Adrenal gland (tissue), 12 donors: Measurements from ENCODE around the gene VAMP8. TPM values are rescaled to one million over a fixed set of nuclear protein-coding genes. Genes with fewer than 3 reads are reported as not detected.

ENCODE experiments used
- DNase-seq, 7 donors: peaks; one replicate each; pipeline ENCODE4 v3.0.0-alpha.2; 2019 to 2020
- H3K27ac ChIP-seq, 5 donors: fragments of 200-600 bp; sonication (generic) in 4 of 5; 1 replicate in 3 of 5; 2 replicates in 2 of 5; pipeline versions ENCODE4 v1.5.1 to v1.8.0; 2016 to 2020; ENCODE audit warnings: mild to moderate bottlenecking in 1 of 5
- H3K27me3 ChIP-seq: fragments of 200-600 bp; 2 replicates; pipeline ENCODE4 v1.8.0; 2021
- H3K36me3 ChIP-seq, 2 donors: fragments of 200-600 bp; replicated peaks in 1 of 2; 1 replicate in 1 of 2; 2 replicates in 1 of 2; pipeline versions ENCODE4 v1.5.1 to v1.8.0; 2018 to 2022
- H3K4me1 ChIP-seq, 2 donors: fragments of 200-600 bp; replicated peaks in 1 of 2; 1 replicate in 1 of 2; 2 replicates in 1 of 2; pipeline versions ENCODE4 v1.5.1 to v1.8.0; 2018 to 2021
- H3K4me3 ChIP-seq, 4 donors: fragments of 200-600 bp; sonication (generic) in 3 of 4; one replicate each; pipeline ENCODE4 v1.5.1; 2016 to 2018
- H3K9me3 ChIP-seq, 3 donors: fragments of 200-600 bp; sonication (generic) in 1 of 3; replicated peaks in 1 of 3; 1 replicate in 2 of 3; 2 replicates in 1 of 3; pipeline versions ENCODE4 v1.5.1 to v1.8.0; 2016 to 2021
- CTCF ChIP-seq, 6 experiments: fragments of 450-650 bp in 4 of 6; fragments of 200-600 bp in 2 of 6; sonication (generic) in 1 of 6; IDR thresholded peaks; 1 replicate in 5 of 6; 2 replicates in 1 of 6; pipeline versions ENCODE4 v1.5.1 to v1.8.0; 2016 to 2021; ENCODE audit warnings: antibody characterized with exemption in 6 of 6, mild to moderate bottlenecking in 2 of 6, moderate library complexity in 1 of 6
- POLR2A ChIP-seq, 2 donors: fragments of 450-650 bp; IDR thresholded peaks; one replicate each; pipeline ENCODE4 v1.6.1; 2017; ENCODE audit warnings: antibody characterized with exemption in 2 of 2, mild to moderate bottlenecking in 2 of 2, moderate library complexity in 1 of 2
- WGBS, 4 donors: extraction: QIAGEN DNeasy Blood & Tissue Kit in 2 of 4; methylation state at CpG; one replicate each; pipeline versions ENCODE4 v1.1.5 to v1.1.7; 2013 to 2017; 5-methylcytosine and 5-hydroxymethylcytosine counted together
- intact Hi-C, 2 donors: fragments of 100-400 bp; cut with DNase I; formaldehyde crosslinking; loops; one replicate each; pipeline versions ENCODE4 v1.14.1 to v1.15.0; 2022 to 2023
- polyA plus RNA-seq, 3 donors: library from polyadenylated mRNA; stranded (reverse); fragments of 200-250 nt in 2 of 3; fragments of 350-450 nt in 1 of 3; fragmentation: Illumina TruSeq in 1 of 3; extraction: RNeasy Lipid Tissue Mini Kit (QIAGEN cat#74804) in 1 of 3; gene quantifications; one replicate each; pipeline ENCODE4 v1.2.3, GENCODE V29; 2013 to 2014
- total RNA-seq, 9 donors: library from RNA; depleted of rRNA in 4 of 9; stranded (reverse); fragments of >200 nt in 4 of 9; fragments of 120-200 nt in 1 of 9; fragmentation: NEBNext Ultra II Directional in 1 of 9; extraction: Animal tissue kit (Norgen Biotek cat#: 25700) in 1 of 9; gene quantifications; one replicate each; pipeline versions ENCODE4 v1.1.0 to v1.2.4, GENCODE V29; 2013 to 2023
- donor health status: healthy with polysubstance abuse.
- donor health status: Bipolar disorder and iron deficiency.
- donor health status: DM: yes; HTN: yes; CAD: no.
- donor health status: DM: no; HTN: no; CAD: no.
- donor health status: DM: no; HTN: no; CAD: no.
- donor health status: DM: yes; HTN: yes; CAD: no.

VAMP8 gene
- total and polyA plus RNA-seq, 12 donors = 8.0 to 108 (median 48.5) TPM

- Histone ChIP-seq H3K27me3 (no peaks in the 10 kb centered on the region), H3K4me3 (peak within 1 kb of the TSS; percentile 43 to 94 (median 74)), H3K9me3 (no peaks in the 10 kb centered on the region), H3K36me3 (peaks cover 0 to 14% of the 10 kb centered on the region in 2 donors), H3K4me1 (peaks cover 8 to 27% of the 10 kb centered on the region in 2 donors), H3K27ac (peak within 1 kb of the TSS; percentile 59 to 95 (median 86))
- DNase-seq = peak; percentile 94 to 97 (median 96)
- TF ChIP-seq POLR2A (IDR thresholded peaks at IDR 0.05) (peak; percentile 54 to 82), CTCF (IDR thresholded peaks at IDR 0.05) (peak in 4 of 6 experiments; percentile 24 to 59 (median 31))
- 3 to 8% (median 5%) methylated on average over 24 to 64 of the region's 64 CpGs for WGBS, 4 donors
- intact Hi-C loops = no loop called here
Observed at GRCh38 chr2:85561280-85562212, 15.8 kb upstream of the VAMP8 start, which contains the start of gene GGCX. Gene GGCX, minus strand, starts transcription at chr2:85561493. Its CDS starts 65 bp downstream, at chr2:85561428.

GRCh38 chr2:85564144-85564563 lies 13.2 kb upstream of the VAMP8 start:
- DNase-seq = no peak
- Histone ChIP-seq H3K4me1 (peaks cover 8 to 20% of the 10 kb centered on the region in 2 donors), H3K9me3 (no peaks in the 10 kb centered on the region), H3K27ac (peak overlapping the region in 1 of 5 donors; percentile 13), H3K4me3 (no peak overlapping the region), H3K27me3 (no peaks in the 10 kb centered on the region), H3K36me3 (no peaks in the 10 kb centered on the region)
- WGBS, 4 donors = 77 to 94% (median 83%) methylated on average over 5 of the region's 5 CpGs
- no peak for TF ChIP-seq CTCF (IDR thresholded peaks at IDR 0.05)
- no peak for TF ChIP-seq POLR2A (IDR thresholded peaks at IDR 0.05)
- intact Hi-C loops = no loop called here

- peaks cover 0 to 6% of the 10 kb centered on the region in 2 donors for H3K4me1 ChIP-seq
- no peaks in the 10 kb centered on the region for H3K9me3 ChIP-seq
- TF ChIP-seq CTCF (IDR thresholded peaks at IDR 0.05) = no peak
- TF ChIP-seq POLR2A (IDR thresholded peaks at IDR 0.05) = no peak
- no peaks in the 10 kb centered on the region for H3K27me3 ChIP-seq
- WGBS, 4 donors = 69 to 86% (median 77%) methylated on average over 4 of the region's 4 CpGs
- H3K4me3 ChIP-seq = no peak overlapping the region
- no peak for DNase-seq
- no peaks in the 10 kb centered on the region for H3K36me3 ChIP-seq
- no peak overlapping the region for H3K27ac ChIP-seq
- intact Hi-C loops = no loop called here
Observed at GRCh38 chr2:85566265-85566664, 11.1 kb upstream of the VAMP8 start.

GRCh38 chr2:85575739-85576138 lies 1.6 kb upstream of the VAMP8 start:
- Histone ChIP-seq H3K27me3 (no peaks in the 10 kb centered on the region), H3K36me3 (no peaks in the 10 kb centered on the region), H3K9me3 (no peaks in the 10 kb centered on the region), H3K4me3 (no peak overlapping the region), H3K4me1 (peaks cover 9 to 14% of the 10 kb centered on the region in 2 donors), H3K27ac (no peak overlapping the region)
- WGBS, 4 donors = 63 to 72% (median 65%) methylated on average over 8 of the region's 8 CpGs
- DNase-seq = no peak
- intact Hi-C loops = no loop called here
- TF ChIP-seq POLR2A (IDR thresholded peaks at IDR 0.05) (no peak), CTCF (IDR thresholded peaks at IDR 0.05) (no peak)
